SK-N-SH (cell line): ENCODE results near the gene HOXD10. TPM values are rescaled to one million over a fixed set of nuclear protein-coding genes. Genes with fewer than 3 reads are reported as not detected.

Experiments
- CTCF ChIA-PET: fragments of 300-600, 350-600 bp; formaldehyde crosslinking; extraction: SDS; loops from one replicate; lab custom pipeline; 2021; lab: Yijun Ruan, JAX
- POLR2A ChIA-PET: fragments of 350-600 bp; sonication (Branson Sonifier 250); formaldehyde crosslinking; extraction: SDS; loops from one replicate; lab custom pipeline; 2020; ENCODE audit warnings: antibody characterized with exemption, inconsistent platforms; lab: Yijun Ruan, JAX
- DNase-seq: peaks from one replicate; pipeline ENCODE4 v3.0.0; 2012
- H2AFZ ChIP-seq: fragments of 200-600 bp; sonication (generic); 2 replicates; pipeline ENCODE4 v1.8.1; 2016; ENCODE audit warnings: antibody characterized with exemption, mild to moderate bottlenecking, low read depth
- H3F3A ChIP-seq: fragments of 200-600 bp; sonication (generic); replicated peaks from 2 replicates; pipeline ENCODE3; 2016; ENCODE audit warnings: antibody characterized with exemption, mild to moderate bottlenecking; ENCODE audit not compliant: insufficient read depth
- H3K27ac ChIP-seq, 2 experiments: fragments of 200-500 bp in 1 of 2; fragments of 200-600 bp in 1 of 2; sonication (Bioruptor generic) in 1 of 2; sonication (generic), shearing (Covaris generic) in 1 of 2; 2 replicates each; pipeline versions ENCODE4 v1.5.1 to v1.6.1; 2014 to 2016; ENCODE audit warnings: low read depth in 2 of 2, inconsistent platforms in 1 of 2, low read length in 1 of 2, mild to moderate bottlenecking in 1 of 2, mixed read lengths in 1 of 2
- H3K27me3 ChIP-seq: fragments of 200-600 bp; sonication (generic), shearing (Covaris generic); 2 replicates; pipeline ENCODE4 v1.6.1; 2016; ENCODE audit warnings: mixed run types; ENCODE audit not compliant: insufficient read depth
- H3K36me3 ChIP-seq, 2 experiments: fragments of 200-500 bp in 1 of 2; fragments of 200-600 bp in 1 of 2; sonication (Bioruptor generic) in 1 of 2; sonication (generic) in 1 of 2; replicated peaks in 1 of 2; 2 replicates each; pipeline versions ENCODE3 to v1.5.1; 2014 to 2016; ENCODE audit warnings: low read length in 1 of 2, mild to moderate bottlenecking in 1 of 2; ENCODE audit not compliant: insufficient read depth in 2 of 2, control insufficient read depth in 1 of 2
- H3K4me1 ChIP-seq, 2 experiments: fragments of 200-500 bp in 1 of 2; fragments of 200-600 bp in 1 of 2; sonication (Bioruptor generic) in 1 of 2; sonication (generic), shearing (Covaris generic) in 1 of 2; 2 replicates each; pipeline versions ENCODE4 v1.5.1 to v1.6.1; 2014 to 2016; ENCODE audit warnings: low read depth in 1 of 2, low read length in 1 of 2, mixed run types in 1 of 2; ENCODE audit not compliant: insufficient read depth in 2 of 2, control insufficient read depth in 1 of 2
- H3K4me2 ChIP-seq: fragments of 200-600 bp; sonication (generic), shearing (Covaris generic); 2 replicates; pipeline ENCODE4 v1.6.1; 2017; ENCODE audit warnings: mixed run types
- H3K4me3 ChIP-seq, 2 experiments: fragments of 200-500 bp in 1 of 2; fragments of 200-600 bp in 1 of 2; sonication (Bioruptor generic) in 1 of 2; sonication (generic), shearing (Covaris generic) in 1 of 2; 2 replicates each; pipeline versions ENCODE4 v1.5.1 to v1.8.1; 2014 to 2016; ENCODE audit warnings: low read depth in 2 of 2, inconsistent platforms in 1 of 2, low read length in 1 of 2, mild to moderate bottlenecking in 1 of 2, mixed read lengths in 1 of 2, moderate library complexity in 1 of 2
- H3K79me2 ChIP-seq: fragments of 200-600 bp; sonication (generic); 2 replicates; pipeline ENCODE4 v1.8.1; 2017; ENCODE audit warnings: mild to moderate bottlenecking; ENCODE audit not compliant: insufficient read depth
- H3K9ac ChIP-seq: fragments of 200-600 bp; sonication (generic); 2 replicates; pipeline ENCODE4 v1.6.1; 2017; ENCODE audit warnings: mixed run types
- H3K9me2 ChIP-seq: fragments of 200-600 bp; sonication (generic); 2 replicates; pipeline ENCODE4 v1.6.1; 2017; ENCODE audit warnings: mixed run types
- H3K9me3 ChIP-seq: fragments of 200-600 bp; sonication (generic); 2 replicates; pipeline ENCODE4 v1.6.1; 2017; ENCODE audit warnings: mixed run types, mild to moderate bottlenecking, moderate library complexity
- H4K20me1 ChIP-seq: fragments of 200-600 bp; sonication (generic); 2 replicates; pipeline ENCODE4 v1.6.1; 2017; ENCODE audit warnings: mild to moderate bottlenecking, mixed run types; ENCODE audit not compliant: insufficient read depth
- CTCF ChIP-seq: fragments of 200-600 bp; sonication (generic); IDR thresholded peaks from 2 replicates; pipeline ENCODE4 v1.6.1; 2017; ENCODE audit warnings: antibody characterized with exemption, mild to moderate bottlenecking, moderate library complexity
- EZH2phosphoT487 ChIP-seq: fragments of 200-600 bp; sonication (generic); IDR thresholded peaks from 2 replicates; pipeline ENCODE4 v1.6.1; 2017; ENCODE audit warnings: low read depth, mixed run types, mild to moderate bottlenecking, antibody characterized with exemption, moderate library complexity, borderline replicate concordance
- FOXM1 ChIP-seq: IDR thresholded peaks from 2 replicates; pipeline ENCODE4 v1.4.0; 2012; ENCODE audit warnings: low read depth, mild to moderate bottlenecking
- IRF3 ChIP-seq: fragments of 150-350 bp; IDR thresholded peaks from 2 replicates; pipeline ENCODE4 v1.6.1; 2016; ENCODE audit warnings: mild to moderate bottlenecking, low read depth, low read length
- MEF2A ChIP-seq: IDR thresholded peaks from 2 replicates; pipeline ENCODE4 v1.4.0; 2012; ENCODE audit warnings: low read depth, borderline replicate concordance
- MXI1 ChIP-seq: IDR thresholded peaks from 2 replicates; pipeline ENCODE4 v1.6.1; 2012; ENCODE audit warnings: mild to moderate bottlenecking, low read depth, low read length, improper control_type of control experiment
- POLR2AphosphoS5 ChIP-seq: IDR thresholded peaks from 2 replicates; pipeline ENCODE4 v1.6.1; 2012; ENCODE audit warnings: low read depth, low read length
- RFX5 ChIP-seq: IDR thresholded peaks from 2 replicates; pipeline ENCODE4 v1.6.1; 2012; ENCODE audit warnings: mild to moderate bottlenecking, improper control_type of control experiment, low read length
- SIN3A ChIP-seq: IDR thresholded peaks from 2 replicates; pipeline ENCODE4 v1.6.1; 2012; ENCODE audit warnings: low read depth, mild to moderate bottlenecking, low read length, moderate library complexity, borderline replicate concordance
- TAF1 ChIP-seq: IDR thresholded peaks from 2 replicates; pipeline ENCODE4 v1.6.1; 2012; ENCODE audit warnings: low read depth, mild to moderate bottlenecking, low read length, moderate library complexity, borderline replicate concordance
- TEAD4 ChIP-seq: IDR thresholded peaks from 2 replicates; pipeline ENCODE4 v1.4.0; 2012; ENCODE audit warnings: mild to moderate bottlenecking, borderline replicate concordance; ENCODE audit not compliant: insufficient read depth
- YY1 ChIP-seq: IDR thresholded peaks from 2 replicates; pipeline ENCODE4 v1.4.0; 2012; ENCODE audit warnings: low read depth, mild to moderate bottlenecking
- WGBS: methylation state at CpG from one replicate; pipeline ENCODE4 v1.1.6; 2017; ENCODE audit warnings: low lambda C conversion rate; 5-methylcytosine and 5-hydroxymethylcytosine counted together
- polyA plus RNA-seq, 3 experiments: library from polyadenylated mRNA; depleted of rRNA; stranded (reverse); fragments of >200 nt; gene quantifications; 2 replicates each; pipeline ENCODE4 v1.2.3, GENCODE V29; 2012

The HOXD10 gene
- polyA plus RNA-seq, 1 of the 3 experiments (the other 2 are of a cell fraction), result 0.10 TPM

DNA sequence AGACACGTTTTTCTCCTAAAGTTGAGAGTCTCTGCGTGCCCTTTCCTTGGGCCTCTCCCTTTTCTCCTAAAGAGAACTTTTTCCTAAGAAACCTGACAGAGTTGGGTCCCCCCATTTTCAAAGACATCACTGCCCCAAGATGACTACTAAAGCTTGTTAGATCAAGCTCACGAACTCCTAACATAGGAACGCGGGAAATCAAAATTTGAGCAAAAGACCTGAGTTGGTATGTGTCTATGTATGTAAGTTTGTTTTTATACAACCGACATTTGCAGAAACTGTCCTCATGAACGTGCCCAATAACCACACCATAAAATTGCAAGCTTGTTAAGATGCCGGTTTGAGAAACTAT is 22.7 kb upstream of the HOXD10 start:
- Histone ChIP-seq H3F3A (no peaks in the 10 kb centered on the region), H2AFZ (no peak overlapping the region), H3K36me3 (no peaks in the 10 kb centered on the region), H3K4me1 (peaks cover 0 to 25% of the 10 kb centered on the region in 2 experiments; a peak in 2 of 4 replicates), H3K4me2 (no peak overlapping the region), H3K4me3 (no peak overlapping the region), H3K79me2 (no peaks in the 10 kb centered on the region), H3K27me3 (peaks cover 94% of the 10 kb centered on the region), H4K20me1 (no peaks in the 10 kb centered on the region), H3K9me2 (no peaks in the 10 kb centered on the region), H3K27ac (no peak overlapping the region), H3K9ac (no peak overlapping the region), H3K9me3 (no peaks in the 10 kb centered on the region)
- TF ChIP-seq RFX5, result no peak
- peak; percentile 0; the same call in 1 of the 2 replicates for TF ChIP-seq EZH2phosphoT487
- DNase-seq, result no peak
- 40% methylated on average over 8 of the region's 8 CpGs for WGBS
- ChIA-PET CTCF (interaction anchor here (1.0 to 13.5 kb wide), 7 partner anchors 11 to 1064 kb away, joined by 3 to 264 read pairs (median 4); partner anchors contain the start of genes EVX2, HOXD10 and HOXD11), POLR2A (no interaction called here)

DNA sequence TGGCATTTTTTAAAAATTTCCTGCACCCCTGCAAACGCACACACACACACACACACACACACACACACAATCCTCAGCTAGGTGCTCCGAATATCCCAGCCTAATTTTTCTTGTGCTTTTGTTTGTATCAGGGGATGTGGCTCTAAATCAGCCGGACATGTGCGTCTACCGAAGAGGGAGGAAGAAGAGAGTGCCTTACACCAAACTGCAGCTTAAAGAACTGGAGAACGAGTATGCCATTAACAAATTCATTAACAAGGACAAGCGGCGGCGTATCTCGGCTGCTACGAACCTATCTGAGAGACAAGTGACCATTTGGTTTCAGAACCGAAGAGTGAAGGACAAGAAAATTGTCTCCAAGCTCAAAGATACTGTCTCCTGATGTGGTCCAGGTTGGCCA is 22.2 kb upstream of the HOXD10 start:
- no peak overlapping the region for H3K27ac ChIP-seq
- 45% methylated on average over 12 of the region's 12 CpGs for WGBS
- H3K9me3 ChIP-seq, result no peaks in the 10 kb centered on the region
- no peak overlapping the region for H3K4me3 ChIP-seq
- H3K4me2 ChIP-seq, result no peak overlapping the region
- H3K9ac ChIP-seq, result no peak overlapping the region
- no peaks in the 10 kb centered on the region for H3F3A ChIP-seq
- H3K36me3 ChIP-seq, result no peaks in the 10 kb centered on the region
- TF ChIP-seq YY1 (no peak), POLR2AphosphoS5 (no peak), MXI1 (no peak), TAF1 (no peak), RFX5 (no peak), MEF2A (no peak), SIN3A (no peak), IRF3 (no peak), TEAD4 (no peak), CTCF (no peak), FOXM1 (no peak)
- POLR2A ChIA-PET, result no interaction called here
- DNase-seq, result no peak
- no peaks in the 10 kb centered on the region for H3K79me2 ChIP-seq
- H4K20me1 ChIP-seq, result no peaks in the 10 kb centered on the region
- no peak overlapping the region for H2AFZ ChIP-seq
- CTCF ChIA-PET, result interaction anchor here (1.0 to 13.5 kb wide), 8 partner anchors 11 to 1065 kb away, joined by 3 to 264 read pairs (median 28); partner anchors contain the start of genes EVX2, HOXD10 and HOXD11
- peaks cover 0 to 25% of the 10 kb centered on the region in 2 experiments; a peak in 2 of 4 replicates for H3K4me1 ChIP-seq
- H3K27me3 ChIP-seq, result peaks cover 94% of the 10 kb centered on the region
- no peaks in the 10 kb centered on the region for H3K9me2 ChIP-seq
